ENCODE measurements around the gene ZNF211.
A peak's percentile ranks its signal among the peaks of the same experiment; 100 is the strongest.

Gene ZNF211

GRCh38 chr19:57632987-57633831 is at the start of gene ZNF211:
ZNF211 (plus strand) TSS chr19:57633168; CDS start chr19:57633347, 179 bp downstream.
- DNase-seq, result peak; percentile 82 to 86

GRCh38 chr19:57583521-57584416 is 49.2 kb upstream of the ZNF211 start, which contains the start of gene ZIK1:
ZIK1 (plus strand) TSS chr19:57584145; CDS start chr19:57584357, 212 bp downstream.
- DNase-seq, result peak; percentile 81 to 86

GRCh38 chr19:57587529-57587928 is 45.4 kb upstream of the ZNF211 start:
- DNase-seq, result no peak

- no peak for DNase-seq
Measured at GRCh38 chr19:57599377-57599760, 33.6 kb upstream of the ZNF211 start.

GRCh38 chr19:57599761-57600383 is 33.1 kb upstream of the ZNF211 start, which contains the start of gene ZNF530:
ZNF530 (plus strand) TSS chr19:57599885; CDS start chr19:57604346, 4,461 bp downstream.
- DNase-seq, result peak; percentile 91 to 94

DNA sequence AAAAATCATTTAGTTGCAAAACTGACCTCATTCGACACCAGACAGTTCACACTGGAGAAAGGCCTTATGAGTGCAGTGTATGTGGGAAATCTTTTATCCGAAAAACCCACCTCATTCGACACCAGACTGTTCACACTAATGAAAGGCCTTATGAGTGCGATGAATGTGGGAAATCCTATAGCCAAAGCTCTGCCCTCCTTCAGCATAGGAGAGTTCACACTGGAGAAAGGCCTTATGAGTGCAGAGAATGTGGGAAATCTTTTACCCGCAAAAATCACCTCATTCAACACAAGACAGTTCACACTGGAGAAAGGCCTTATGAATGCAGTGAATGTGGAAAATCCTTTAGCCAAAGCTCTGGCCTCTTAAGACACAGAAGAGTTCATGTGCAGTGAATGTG is 26.0 kb upstream of the ZNF211 start:
- no peak for DNase-seq

DNA sequence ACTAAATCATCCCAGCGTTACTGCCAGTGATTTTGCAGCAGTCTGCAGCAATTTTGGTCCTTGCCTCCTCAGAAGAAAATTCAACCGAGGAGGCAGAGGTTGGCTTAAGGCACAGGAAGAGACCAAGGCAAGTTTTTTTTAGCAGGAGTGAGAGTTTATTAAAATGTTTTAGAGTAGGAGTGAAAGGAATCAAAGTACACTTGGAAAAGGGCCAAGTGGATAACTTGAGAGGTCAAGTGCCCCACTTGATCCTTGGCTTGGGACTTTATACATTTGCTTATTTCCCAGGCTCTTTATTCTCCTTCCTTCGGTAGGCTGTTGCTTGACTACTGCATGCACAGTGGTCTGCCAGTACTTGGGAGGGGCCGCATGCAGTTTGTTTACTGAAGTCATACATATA is 21.9 kb upstream of the ZNF211 start:
- no peak for DNase-seq

DNA sequence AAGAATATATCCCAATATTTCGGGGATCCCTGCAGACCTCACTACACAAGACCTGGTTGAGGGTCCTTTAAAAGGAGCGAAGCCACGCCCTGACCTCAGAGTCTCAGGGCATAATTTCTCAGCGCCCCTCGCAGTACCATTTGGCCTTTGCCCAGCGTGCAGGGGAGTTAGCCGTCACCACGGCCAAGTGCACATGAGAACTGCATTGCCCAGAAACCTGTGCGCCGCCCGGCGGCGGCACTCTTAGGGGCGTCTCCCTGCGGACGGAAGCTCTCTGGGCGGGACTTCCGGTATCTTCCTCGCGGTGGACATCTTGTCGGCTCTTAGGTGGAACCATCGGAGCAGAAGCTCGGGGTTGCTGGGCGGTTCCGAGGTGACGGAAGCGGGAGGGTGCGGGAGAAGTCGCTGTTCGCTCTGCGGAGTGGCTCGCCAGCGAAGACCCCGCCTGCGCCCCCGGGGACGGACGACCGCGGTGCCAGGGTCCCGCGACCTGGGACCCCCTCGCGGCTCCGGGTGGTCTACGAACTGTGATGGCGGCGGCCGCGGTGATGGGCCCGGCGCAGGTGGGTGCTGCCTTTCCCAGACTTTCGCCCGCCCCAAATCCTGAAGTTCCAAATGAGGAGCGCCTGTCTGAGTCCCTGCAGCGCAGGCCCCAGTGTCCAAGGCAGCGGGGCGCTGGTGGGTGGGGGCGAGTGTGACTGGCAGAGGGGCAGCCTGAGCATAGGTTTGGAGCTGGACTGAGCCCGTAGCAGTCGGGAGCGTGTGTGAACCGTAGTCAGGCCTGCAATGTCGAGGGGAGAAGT is 18.8 kb upstream of the ZNF211 start, which contains the start of gene ZNF134:
TSS of gene ZNF134 (plus strand) at position 302 of the 803 bp plus-strand sequence. CDS start 5,227 bp downstream, outside the sequence.
- DNase-seq, result peak; percentile 89 to 92

DNA sequence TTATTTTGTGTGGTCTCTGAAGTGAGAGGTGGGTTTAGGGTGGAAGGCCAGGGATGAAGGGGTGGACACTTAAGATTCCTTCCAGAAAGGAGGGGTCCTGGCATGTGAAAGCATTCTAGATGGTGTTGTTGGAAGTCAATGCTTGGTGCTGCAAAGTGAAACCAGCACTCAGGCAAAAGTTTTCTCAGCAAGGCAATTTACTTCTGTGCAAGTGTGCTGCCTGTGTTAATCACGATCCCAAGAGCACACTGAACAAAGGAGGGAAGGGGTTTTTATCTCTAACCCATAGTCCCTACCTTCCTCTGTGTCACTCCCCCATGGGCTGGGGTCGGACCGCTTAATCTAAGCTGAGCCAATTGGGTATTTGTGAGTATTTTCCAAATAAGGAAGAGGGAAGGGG is 17.6 kb upstream of the ZNF211 start:
- no peak for DNase-seq

GRCh38 chr19:57620673-57621348 is 12.2 kb upstream of the ZNF211 start:
- DNase-seq, result no peak

- DNase-seq, result no peak
Measured at GRCh38 chr19:57623091-57623490, 9.9 kb upstream of the ZNF211 start.

DNA sequence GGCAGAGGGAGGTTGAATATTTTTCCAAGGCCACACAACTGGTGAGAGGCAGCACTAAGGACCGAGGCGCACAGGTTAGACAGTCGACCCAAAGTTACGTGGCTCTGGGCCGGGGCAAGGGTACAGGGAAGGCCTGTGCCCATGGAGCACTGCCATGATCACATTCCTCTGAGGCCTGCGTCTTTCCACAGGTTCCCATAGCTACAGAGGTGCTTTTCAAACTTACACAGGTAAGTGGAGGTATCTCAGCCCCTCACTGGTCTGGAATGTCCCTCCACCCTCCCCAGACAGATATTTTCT is 814 bp downstream of the ZNF211 start:
- no peak for DNase-seq

DNA sequence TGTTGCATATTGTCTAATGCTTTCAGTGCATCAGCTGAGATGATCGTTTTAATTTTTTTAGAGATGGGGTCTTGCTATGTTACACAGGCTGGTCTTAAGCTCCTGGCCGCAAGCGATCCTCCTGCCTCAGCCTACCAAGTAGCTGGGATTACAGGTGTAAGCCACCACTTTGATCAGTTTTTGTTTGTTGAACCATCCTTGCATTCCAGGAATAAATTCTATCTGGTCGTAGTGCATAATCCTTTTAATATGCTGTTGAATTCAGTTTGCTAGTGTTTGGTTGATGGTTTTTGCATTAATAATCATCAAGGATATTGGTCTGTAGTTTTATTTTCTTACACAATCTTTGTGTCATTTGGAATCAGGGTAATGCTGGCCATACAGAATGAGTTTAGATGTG is 4.4 kb downstream of the ZNF211 start:
- DNase-seq, result no peak

GRCh38 chr19:57641715-57642234 is 8.8 kb downstream of the ZNF211 start:
- no peak for DNase-seq

DNA sequence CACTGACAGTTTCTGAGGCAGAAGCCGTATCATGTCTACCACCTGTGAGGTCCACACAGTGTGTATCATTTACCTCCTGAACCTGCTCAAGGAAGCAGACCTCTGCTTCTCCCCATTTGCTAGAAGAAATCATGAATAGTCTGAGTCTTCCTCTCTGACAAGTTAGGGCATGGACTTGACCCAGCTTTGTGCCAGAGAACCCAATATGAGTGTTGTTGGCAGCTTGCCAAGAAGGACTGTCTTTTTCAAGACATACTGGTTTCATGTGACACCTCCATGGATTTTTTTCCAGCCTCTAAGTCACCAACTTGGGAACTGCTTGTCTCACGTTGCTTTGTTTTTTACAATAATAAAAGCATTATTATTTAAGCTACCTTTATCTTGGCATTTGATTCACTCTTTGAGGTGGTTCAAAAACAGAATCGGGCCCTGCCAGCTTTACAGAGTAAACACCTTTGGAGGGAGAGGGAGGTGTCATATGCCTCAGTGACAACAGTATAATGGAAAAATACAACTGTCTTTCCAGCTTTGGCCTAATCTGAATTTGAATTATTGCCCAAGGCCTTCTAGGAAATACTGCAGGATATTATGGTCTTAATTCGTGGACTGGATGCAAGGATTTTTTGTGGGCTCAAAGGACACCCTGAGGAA is 9.6 kb downstream of the ZNF211 start:
- no peak for DNase-seq

DNA sequence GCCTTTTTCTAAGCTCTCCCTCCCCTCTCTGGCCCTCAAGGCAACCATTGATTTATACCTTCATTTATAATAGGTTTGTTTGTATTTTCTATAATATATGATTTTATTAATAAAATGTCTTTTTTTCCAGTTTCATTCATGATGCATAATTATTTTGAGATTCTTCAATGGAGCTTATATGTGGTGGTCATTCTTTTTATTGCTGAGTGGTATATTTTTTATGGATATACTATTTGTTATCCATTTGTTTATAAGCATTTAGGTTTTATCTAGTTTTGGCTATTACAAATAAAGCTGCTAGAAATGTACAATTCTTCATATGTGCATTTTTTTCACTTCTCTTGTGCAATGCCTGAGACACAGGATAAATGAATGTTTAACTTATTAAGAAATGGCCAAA is 10.8 kb downstream of the ZNF211 start:
- DNase-seq, result no peak

GRCh38 chr19:57648331-57649003 is 15.5 kb downstream of the ZNF211 start:
- DNase-seq, result no peak

GRCh38 chr19:57651654-57651996 is 18.7 kb downstream of the ZNF211 start:
- no peak for DNase-seq

GRCh38 chr19:57653689-57654088 is 20.7 kb downstream of the ZNF211 start:
- DNase-seq, result no peak

DNA sequence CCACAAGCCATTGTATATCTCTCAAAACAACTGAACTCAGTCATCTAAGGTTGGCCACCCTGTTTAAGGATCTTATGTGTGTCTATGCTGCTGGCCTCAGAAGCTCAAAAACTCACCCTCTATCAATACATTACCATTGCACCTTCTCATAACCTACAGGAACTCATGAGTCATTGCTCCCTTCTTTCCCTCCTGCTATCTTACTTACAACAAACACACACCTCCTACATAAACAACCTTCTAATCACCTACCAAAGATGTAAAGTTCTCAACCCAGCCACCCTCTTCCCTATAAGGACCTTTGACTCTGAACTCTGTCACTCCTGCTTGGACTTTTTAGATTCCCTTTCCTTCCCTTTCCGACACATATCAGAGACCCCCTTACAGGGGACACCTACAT is 22.5 kb downstream of the ZNF211 start:
- no peak for DNase-seq

Data from activated CD4-positive, alpha-beta T cell treated with anti-CD3 and anti-CD28 coated beads, Interleukin-2, amount 50 U/mL, for 48 hours (primary cell).